Stimulated activated naive CD4-positive, alpha-beta T cell (primary cell): Measurements from ENCODE around the gene MED15.
"Not testable (repeated sequence)": the region's sequence is repeated elsewhere in the genome, so short reads cannot be mapped to it uniquely, and the experiment has no call there.

Source experiments
- DNase-seq, 6 experiments: peaks; one replicate each; lab custom pipeline; 2025; lab: John Stamatoyannopoulos, UW

The MED15 gene

DNA sequence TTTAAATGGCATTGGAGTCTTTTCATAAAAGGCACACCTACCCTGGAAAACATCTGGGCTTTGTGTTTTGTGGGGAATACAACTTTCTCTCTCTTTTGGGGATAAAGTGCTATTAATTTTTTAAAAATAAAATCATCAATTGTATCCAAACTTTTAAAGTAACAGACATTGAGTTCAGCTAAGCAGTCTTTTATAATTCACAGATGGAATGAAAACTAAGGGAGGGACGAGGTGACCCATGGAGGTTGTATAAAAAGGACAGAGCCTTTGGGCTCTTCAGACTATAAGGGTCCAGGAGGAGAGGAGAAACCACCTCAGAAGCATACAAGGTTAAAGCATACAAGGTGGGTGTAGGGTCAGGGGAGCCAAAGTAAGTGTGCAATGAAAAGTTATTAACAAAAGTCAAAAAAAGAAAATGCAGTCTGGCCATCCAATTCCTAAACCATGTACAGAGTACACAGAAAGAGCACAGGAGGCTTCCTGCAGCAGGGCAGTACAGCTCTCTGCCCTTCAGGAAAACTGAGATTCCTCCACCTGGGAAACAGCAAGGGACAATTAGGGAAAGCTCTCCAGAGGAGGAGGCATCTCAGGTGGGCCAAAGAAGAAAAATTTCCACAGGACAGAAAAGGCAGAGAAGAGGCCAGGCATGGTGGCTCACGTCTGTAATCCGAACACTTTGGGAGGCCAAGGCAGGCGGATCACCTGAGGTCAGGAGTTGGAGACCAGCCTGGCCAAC is 22.3 kb upstream of the MED15 start:
- DNase-seq, result no peak

DNA sequence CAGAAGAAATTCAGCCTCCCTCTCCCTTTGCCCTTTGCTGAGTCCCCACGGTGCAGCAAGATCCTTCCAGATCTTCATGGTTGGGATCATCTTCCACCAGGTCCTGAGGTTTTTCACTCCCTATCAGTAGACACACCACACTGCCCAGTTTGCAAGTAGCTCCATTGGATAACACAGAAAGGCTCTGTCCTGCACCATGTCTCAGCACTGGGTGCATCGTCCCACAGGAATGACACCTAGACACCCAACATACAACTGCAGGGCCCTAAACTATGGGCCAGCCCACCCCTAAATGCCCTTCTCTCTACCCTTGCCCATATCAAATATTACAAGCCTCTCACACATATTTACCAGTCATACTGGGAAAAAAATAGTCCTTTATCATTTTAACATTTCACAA is 21.2 kb upstream of the MED15 start:
- no peak for DNase-seq

DNA sequence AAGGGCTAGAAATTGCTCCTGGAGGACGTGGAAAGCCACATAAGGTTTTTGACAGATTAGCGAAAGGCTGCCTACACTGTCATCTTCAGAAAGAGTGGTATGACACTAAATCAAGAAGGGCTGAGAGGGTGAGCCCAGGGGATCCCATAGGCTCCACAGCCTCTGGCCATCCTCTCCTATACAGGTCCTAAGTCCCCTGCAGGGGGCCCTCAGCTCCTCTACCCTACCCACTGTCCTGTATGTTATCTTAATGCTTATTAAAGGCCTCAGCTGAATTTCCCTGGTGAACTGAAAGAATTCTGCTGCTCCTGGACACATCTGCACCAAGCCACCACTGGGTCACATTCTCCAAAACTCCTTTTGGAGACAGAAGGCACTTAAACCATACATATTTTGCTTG is 19.7 kb upstream of the MED15 start:
- DNase-seq, result no peak

- DNase-seq, result no peak
Measured at GRCh38 chr22:20488946-20489345, 18.5 kb upstream of the MED15 start.

DNA sequence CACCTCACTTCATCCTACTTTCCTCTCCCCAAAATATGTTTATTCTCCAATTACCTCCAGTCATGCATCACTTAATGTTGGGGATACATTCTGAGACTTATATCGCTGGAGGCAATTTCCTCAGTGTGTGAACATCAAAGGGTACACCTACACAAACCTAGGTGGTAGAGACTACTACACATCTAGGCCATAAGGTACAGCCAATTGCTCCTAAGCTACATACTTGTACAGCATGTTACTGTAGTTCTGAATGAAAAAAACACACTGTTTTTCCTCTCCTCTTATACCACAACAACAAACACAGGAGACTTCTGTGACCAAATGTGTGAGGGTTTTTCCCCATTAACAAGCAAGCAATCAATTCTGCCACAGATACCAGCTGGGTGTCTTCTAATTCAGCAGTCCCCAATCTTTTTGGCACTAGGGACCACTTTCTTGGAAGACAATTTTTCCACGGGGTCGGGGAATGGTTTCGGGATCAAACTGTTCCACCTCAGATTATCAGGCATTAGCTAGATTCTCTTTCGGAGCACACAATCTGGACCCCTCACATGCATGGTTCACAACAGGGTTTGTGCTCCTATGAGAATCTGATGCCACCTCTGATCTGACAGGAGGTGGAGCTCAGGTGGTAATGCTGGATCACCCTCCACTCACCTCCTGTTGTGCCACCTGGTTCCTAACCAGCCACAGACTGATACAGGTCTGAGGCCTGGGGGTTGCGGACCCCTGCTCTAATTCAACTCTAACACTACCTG is 17.0 kb upstream of the MED15 start:
- DNase-seq, result no peak

DNA sequence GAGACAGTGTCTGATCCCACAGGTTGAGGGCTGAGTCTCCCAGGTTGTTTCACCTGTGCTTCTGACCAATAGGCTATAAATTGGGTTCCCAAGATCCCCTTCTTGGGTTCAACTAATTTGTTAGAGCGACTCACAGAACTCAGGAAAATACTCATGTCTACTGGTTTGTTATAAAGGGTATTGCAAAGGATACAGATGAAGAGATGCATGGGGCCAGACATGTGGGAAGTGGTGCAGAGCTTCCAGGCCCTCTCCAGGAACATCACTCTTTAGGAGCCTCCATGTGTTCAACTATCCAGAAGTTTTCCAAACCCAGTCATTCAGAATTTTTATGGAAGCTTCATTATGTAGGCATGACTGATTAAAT is 16.5 kb upstream of the MED15 start:
- no peak for DNase-seq

GRCh38 chr22:20491346-20491745 is 16.1 kb upstream of the MED15 start:
- no peak for DNase-seq

DNA sequence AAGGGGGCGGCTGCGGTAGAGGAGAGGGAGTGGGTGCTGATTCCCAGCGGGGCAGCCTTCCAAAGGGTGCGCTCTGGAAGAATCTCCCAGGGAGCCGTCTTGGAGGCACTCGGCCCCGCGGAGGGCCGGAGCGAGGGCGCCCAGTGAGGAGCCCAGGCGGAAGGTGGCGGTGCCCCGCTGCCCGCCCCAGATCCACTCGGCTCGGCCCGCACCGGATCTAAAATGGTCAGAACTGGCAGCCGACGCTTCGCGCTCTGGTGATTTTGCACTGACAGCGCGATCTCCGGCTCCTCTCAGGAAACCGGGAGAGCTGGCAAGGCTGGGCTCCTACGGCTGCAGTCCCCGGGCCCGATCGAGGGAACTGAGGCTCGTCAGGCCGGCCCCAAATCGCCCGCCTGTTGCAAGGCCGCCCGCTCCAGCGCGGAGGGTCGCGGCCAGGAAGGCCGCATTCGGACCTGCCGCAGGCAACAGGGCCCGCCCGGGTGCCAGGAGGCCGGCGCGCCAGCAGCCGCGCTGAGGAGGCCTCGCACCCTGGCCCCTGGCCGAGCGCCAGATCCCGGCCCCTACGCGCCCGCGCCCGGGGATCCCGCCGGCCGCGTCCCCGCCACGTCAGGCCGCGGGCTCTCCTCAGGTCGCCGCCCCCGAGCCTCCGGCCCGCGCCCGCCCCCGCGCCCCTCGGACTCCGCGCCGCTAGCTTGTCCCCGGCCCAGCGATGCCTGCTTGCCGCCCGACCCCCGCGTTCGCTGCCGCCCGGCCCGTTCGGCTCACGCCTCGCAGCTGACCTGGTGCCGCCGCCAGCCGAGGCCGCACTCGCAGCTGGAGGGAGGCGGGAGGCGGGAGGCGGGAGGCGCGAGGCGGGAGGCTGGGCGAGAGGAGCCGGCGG is 12.2 kb upstream of the MED15 start, which contains the start of gene KLHL22:
KLHL22 (minus strand) TSS at position 818 of the 883 bp plus-strand sequence. CDS start 6,584 bp downstream, outside the sequence.
- DNase-seq, result peak in 3 of 6 experiments; percentile 6 to 49 (median 27)

DNA sequence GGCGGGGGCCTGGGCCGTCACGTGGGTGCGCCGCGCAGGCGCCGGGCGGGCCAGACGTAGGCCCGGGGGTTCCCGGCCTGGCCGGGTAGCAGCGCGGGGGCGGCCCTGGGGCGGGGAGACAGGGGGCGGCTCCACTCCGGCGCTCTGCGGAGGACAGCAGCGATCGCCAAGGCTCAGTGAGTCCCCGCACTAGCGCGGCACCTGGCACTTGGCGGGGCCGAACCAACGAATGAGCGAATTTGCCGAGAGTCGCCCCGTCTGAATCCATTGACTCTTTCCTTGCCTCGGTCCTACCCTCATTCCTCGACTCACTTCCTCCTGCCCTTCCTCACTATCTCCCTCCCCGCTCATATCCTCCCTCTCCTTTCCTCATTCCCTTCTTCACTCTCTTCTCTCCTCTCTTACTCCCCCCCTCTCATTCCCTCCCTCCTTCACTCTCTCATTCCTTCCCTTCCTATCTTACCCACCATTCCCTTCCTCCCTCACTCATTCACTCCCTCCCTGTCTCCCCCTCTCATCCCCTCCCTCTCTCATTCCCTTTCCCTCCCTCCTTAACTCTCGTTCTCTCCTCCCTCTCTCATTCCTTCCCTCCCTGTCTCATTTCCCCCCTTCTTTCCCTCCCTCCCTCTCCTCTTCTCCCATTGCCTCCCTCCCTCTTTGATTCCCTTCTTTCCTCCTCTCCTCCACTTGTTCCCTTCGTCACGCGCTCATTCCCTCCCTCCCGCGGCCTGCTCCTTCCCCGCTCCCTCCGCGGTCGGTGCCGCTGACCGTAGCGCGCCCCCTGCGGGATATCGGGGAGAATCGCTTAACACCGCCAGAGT is 11.3 kb upstream of the MED15 start:
- DNase-seq, result peak; percentile 80 to 89 (median 86)

GRCh38 chr22:20497426-20497825 is 10.0 kb upstream of the MED15 start:
- no peak for DNase-seq

DNA sequence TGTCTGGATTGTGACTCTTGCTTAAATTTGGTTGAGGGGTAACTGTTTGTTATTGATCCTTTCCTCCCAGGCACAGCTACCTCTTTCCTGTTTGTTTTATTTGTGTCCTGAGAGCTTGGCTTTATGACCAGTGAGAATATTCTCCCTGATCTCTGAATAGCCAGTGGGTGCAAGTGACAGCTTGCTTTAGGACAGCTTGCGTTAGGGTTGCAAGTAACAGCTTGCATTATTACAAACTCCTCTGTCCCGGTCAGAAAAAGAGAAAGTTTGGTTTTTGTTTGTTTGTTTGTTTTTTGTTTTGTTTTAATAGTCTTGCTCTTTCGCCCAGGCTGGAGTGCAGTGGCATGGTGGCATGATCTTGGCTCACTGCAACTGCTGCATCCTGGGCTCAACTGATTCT is 8.5 kb upstream of the MED15 start:
- DNase-seq, result no peak

GRCh38 chr22:20499769-20500168 is 7.6 kb upstream of the MED15 start:
- no peak for DNase-seq

GRCh38 chr22:20503816-20504215 is 3.6 kb upstream of the MED15 start:
- DNase-seq, result no peak

DNA sequence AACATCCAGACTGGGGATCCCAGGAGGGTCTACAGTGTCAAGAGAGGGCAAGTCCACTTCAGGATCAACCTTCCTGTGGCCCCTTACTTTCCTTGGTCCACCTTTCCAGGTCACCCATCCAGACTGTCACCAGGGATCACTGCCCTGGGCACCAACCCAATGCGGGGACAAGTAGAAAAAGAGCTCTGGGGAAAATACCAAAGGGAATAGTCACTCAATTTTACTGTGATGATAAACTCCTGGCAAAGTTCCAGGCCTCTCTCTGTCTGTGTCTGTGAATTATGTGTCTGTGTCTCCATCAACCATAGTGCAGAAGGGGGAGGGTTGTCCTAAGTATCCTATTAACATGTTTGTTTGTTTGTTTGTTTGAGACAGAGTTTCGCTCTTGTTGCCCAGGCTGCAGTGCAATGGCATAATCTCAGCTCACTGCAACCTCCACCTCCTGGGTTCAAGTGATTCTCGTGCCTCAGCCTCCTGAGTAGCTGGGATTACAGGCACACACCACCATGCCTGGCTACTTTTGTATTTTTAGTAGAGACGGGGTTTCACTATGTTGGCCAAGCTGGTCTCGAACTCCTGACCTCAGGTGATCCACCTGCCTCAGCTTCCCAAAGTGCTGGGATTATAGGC is 3.0 kb upstream of the MED15 start:
- DNase-seq, result not testable (repeated sequence)

DNA sequence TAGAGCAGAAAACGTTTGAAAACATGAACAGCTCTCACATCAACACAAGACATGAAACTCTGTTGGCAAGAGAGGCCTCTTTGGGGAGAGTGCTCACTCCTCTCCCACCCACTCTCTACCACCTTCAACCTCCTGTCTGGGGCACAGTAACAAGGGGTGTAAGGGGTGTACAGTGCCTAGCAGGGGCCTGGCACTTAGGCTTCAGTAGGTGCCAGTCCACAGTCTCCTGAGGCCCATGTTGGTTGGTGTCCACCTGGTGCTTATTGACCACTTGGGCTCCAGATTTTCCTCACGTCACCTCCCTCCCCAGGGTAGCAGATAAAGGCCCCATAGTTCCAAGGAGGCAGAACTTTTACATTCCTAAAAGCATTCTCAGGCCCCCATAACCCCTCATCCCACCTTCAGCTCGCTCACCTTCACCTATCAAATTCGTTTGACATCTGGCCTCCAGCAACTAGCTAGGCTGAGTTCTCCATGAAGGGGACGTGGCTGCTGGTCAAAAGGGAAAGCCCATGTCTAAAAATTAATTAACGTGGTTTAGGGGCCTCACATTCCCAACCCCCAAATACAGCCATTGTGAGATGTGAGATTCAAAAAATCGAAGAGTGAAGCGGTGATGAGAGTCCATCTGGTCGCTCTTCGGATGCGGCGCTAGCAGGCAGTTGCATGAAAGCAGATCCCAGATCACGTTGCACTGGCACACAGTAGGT is 712 bp upstream of the MED15 start:
- DNase-seq, result no peak

- DNase-seq, result not testable (repeated sequence)
Measured at GRCh38 chr22:20508067-20508755, 801 bp downstream of the MED15 start.

DNA sequence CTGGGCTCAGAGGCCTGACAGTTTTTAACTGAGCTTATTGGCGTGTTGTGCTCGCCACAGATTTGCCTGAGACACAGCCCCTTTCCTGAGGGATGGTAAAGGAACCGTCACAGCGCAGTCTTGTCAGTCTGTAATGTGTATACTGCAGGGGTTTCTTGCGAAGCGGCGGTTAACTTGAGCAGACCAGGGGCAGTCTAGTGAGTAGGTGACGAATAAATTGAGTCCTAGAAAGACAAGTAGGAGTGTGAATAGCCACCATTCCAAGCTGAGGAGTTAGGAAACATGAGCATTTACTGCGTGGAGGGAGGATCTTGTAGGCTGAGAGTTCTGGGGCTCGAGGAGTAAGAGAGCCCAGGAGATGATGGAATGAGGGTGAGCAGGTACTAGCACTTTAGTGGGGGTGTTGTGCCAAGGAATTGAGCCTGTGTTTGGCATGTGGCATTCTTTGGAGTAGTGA is 1.4 kb downstream of the MED15 start:
- DNase-seq, result no peak

DNA sequence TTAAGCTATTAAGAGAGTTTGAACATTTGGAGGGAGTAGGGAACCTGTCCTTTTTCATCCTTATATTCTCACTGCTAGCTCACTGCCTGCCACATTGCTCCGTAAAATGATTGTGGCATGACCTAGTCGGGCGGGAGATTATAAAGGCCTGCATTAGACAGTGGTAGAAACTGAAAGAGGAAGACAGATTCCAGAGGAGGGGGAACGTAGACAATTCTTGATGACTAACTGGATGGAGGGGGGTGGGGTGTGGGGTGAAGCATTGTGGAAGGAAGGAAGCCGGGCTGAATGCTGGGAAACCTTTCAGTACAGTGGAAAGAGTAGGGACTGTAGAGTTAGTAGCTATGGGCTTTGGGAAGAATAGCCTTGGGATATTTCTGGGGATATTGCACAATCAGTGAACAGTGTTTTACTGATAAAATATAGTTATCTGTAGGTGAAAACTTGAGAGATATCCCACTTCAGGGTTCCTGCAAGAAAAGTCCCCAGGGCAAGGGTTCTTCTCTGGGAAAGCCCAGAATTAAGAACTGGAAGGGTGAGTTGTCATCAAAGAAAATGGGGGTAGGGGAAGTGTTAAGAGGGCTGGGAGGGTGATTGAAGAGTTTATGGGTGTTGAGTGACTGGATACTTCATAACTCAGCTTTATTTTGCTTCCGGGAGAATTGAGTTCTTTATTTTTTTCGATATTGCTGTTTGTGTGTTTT is 2.1 kb downstream of the MED15 start:
- DNase-seq, result peak in 4 of 6 experiments; percentile 13 to 24 (median 21)
